PC-9 (cell line): ENCODE data around the gene PARN.

Experiments used
- CTCF ChIP-seq: fragments of 200-600 bp; sonication (generic); conservative IDR thresholded peaks from 2 replicates; pipeline ENCODE4 v1.6.1; 2017; ENCODE audit warnings: mixed run types, antibody characterized with exemption, mild to moderate bottlenecking, moderate library complexity
- EZH2 ChIP-seq: fragments of 200-600 bp; sonication (generic); IDR thresholded peaks from 2 replicates; pipeline ENCODE4 v1.8.0; 2017; ENCODE audit warnings: antibody characterized with exemption, low read depth

- TF ChIP-seq CTCF (no peak), EZH2 (no peak)
These were observed 191.8 kb downstream of the PARN start for GRCh38 chr16:14438256-14438655.
